ENCODE results near the gene TNFSF4. TPM values are rescaled to one million over a fixed set of nuclear protein-coding genes. Genes with fewer than 3 reads are reported as not detected.
"Not testable (repeated sequence)": the region's sequence is repeated elsewhere in the genome, so short reads cannot be mapped to it uniquely, and the experiment has no call there.

TNFSF4 gene
- polyA plus RNA-seq, 12 donors: 1.3 to 3.8 (median 2.5) TPM; not detected in 2

GRCh38 chr1:173164686-173165085 is 42.4 kb downstream of the TNFSF4 start:
- no peak for DNase-seq

- DNase-seq: no peak
Measured at GRCh38 chr1:173164178-173164577, 43.0 kb downstream of the TNFSF4 start.

GRCh38 chr1:173163222-173163621 is 43.9 kb downstream of the TNFSF4 start:
- DNase-seq: no peak

GRCh38 chr1:173162601-173163000 is 44.5 kb downstream of the TNFSF4 start:
- no peak for DNase-seq

- no peak for DNase-seq
Measured at GRCh38 chr1:173161510-173162221, 45.5 kb downstream of the TNFSF4 start.

GRCh38 chr1:173153964-173154363 is 53.2 kb downstream of the TNFSF4 start:
- DNase-seq: not testable (repeated sequence)

GRCh38 chr1:173153503-173153902 is 53.6 kb downstream of the TNFSF4 start:
- DNase-seq: no peak

- no peak for DNase-seq
Measured at GRCh38 chr1:173152598-173152997, 54.5 kb downstream of the TNFSF4 start.

- no peak for DNase-seq
Measured at GRCh38 chr1:173150795-173151194, 56.3 kb downstream of the TNFSF4 start.

- DNase-seq: no peak
Measured at GRCh38 chr1:173149887-173150286, 57.2 kb downstream of the TNFSF4 start.

GRCh38 chr1:173148971-173149370 is 58.2 kb downstream of the TNFSF4 start:
- no peak for DNase-seq

- DNase-seq: no peak
Measured at GRCh38 chr1:173148545-173148944, 58.6 kb downstream of the TNFSF4 start.

- DNase-seq: no peak
Measured at GRCh38 chr1:173140733-173141132, 66.4 kb downstream of the TNFSF4 start.

GRCh38 chr1:173139706-173140105 is 67.4 kb downstream of the TNFSF4 start:
- no peak for DNase-seq

- no peak for DNase-seq
Measured at GRCh38 chr1:173137107-173137706, 69.9 kb downstream of the TNFSF4 start.

- no peak for DNase-seq
Measured at GRCh38 chr1:173134800-173135199, 72.3 kb downstream of the TNFSF4 start.

GRCh38 chr1:173134029-173134428 is 73.1 kb downstream of the TNFSF4 start:
- no peak for DNase-seq

Other genes with a start within 250 kb of the TNFSF4 start
- gene TNFSF18, start 156.4 kb downstream of the TNFSF4 start, polyA plus RNA-seq (ENCODE audit: insufficient read length in 12 of 12): under 1 TPM in 10 of 12 donors, not detected in 2; 0.08 to 0.41 (median 0.15) TPM